Keratinocyte (primary cell): ENCODE measurements around the gene PSMC1. TPM values are rescaled to one million over a fixed set of nuclear protein-coding genes. Genes with fewer than 3 reads are reported as not detected.

ENCODE experiments used
- DNase-seq: peaks from one replicate; pipeline ENCODE4 v3.0.0-alpha.2; 2011; ENCODE audit warnings: low read depth, missing footprints, low spot score
- FAIRE-seq: peaks from 2 replicates; lab custom pipeline; 2011; peaks lifted over from hg19 to GRCh38; lab: Jason Lieb, UNC
- H2AFZ ChIP-seq: 2 replicates; pipeline ENCODE4 v1.6.0; 2012; ENCODE audit warnings: low read length, control low read depth, inconsistent platforms; ENCODE audit not compliant: control insufficient read depth
- H3K27ac ChIP-seq: 2 replicates; pipeline ENCODE4 v1.5.1; 2011; ENCODE audit warnings: low read length; ENCODE audit not compliant: control insufficient read depth, insufficient read depth
- H3K27me3 ChIP-seq: 3 replicates; pipeline ENCODE4 v1.6.0; 2011; ENCODE audit warnings: low read length; ENCODE audit not compliant: control insufficient read depth, insufficient read depth; ENCODE audit errors: extremely low read depth
- H3K36me3 ChIP-seq, 2 experiments: 2 replicates in 1 of 2; 3 replicates in 1 of 2; pipeline ENCODE4 v1.5.1; 2011; ENCODE audit warnings: low read length in 2 of 2, mild to moderate bottlenecking in 1 of 2; ENCODE audit not compliant: control insufficient read depth in 2 of 2, insufficient read depth in 2 of 2; ENCODE audit errors: extremely low read depth in 1 of 2
- H3K4me1 ChIP-seq: 3 replicates; pipeline ENCODE4 v1.5.1; 2011; ENCODE audit warnings: low read length; ENCODE audit not compliant: control insufficient read depth, insufficient read depth; ENCODE audit errors: extremely low read depth
- H3K4me2 ChIP-seq: 3 replicates; pipeline ENCODE4 v1.6.0; 2011; ENCODE audit warnings: low read depth, low read length; ENCODE audit not compliant: control insufficient read depth, insufficient read depth; ENCODE audit errors: extremely low read depth
- H3K4me3 ChIP-seq, 3 experiments: fragments of 200-600 bp in 1 of 3; sonication (generic) in 1 of 3; 2 replicates in 2 of 3; 3 replicates in 1 of 3; pipeline ENCODE4 v1.5.1; 2011 to 2016; ENCODE audit warnings: low read length in 3 of 3, mild to moderate bottlenecking in 3 of 3, control low read depth in 2 of 3, inconsistent platforms in 1 of 3, low read depth in 1 of 3, mixed read lengths in 1 of 3, mixed run types in 1 of 3, moderate library complexity in 1 of 3; ENCODE audit not compliant: control insufficient read depth in 2 of 3, insufficient read depth in 2 of 3; ENCODE audit errors: extremely low read depth in 1 of 3
- H3K79me2 ChIP-seq: 2 replicates; pipeline ENCODE4 v1.6.0; 2012; ENCODE audit warnings: low read length; ENCODE audit not compliant: control insufficient read depth, insufficient read depth
- H3K9ac ChIP-seq: 3 replicates; pipeline ENCODE4 v1.6.0; 2011; ENCODE audit warnings: low read length; ENCODE audit not compliant: control insufficient read depth, insufficient read depth; ENCODE audit errors: extremely low read depth
- H3K9me1 ChIP-seq: 3 replicates; pipeline ENCODE4 v1.6.0; 2011; ENCODE audit warnings: low read length; ENCODE audit not compliant: control insufficient read depth, insufficient read depth; ENCODE audit errors: extremely low read depth
- H3K9me3 ChIP-seq: 2 replicates; pipeline ENCODE4 v1.5.1; 2012; ENCODE audit warnings: low read depth, low read length; ENCODE audit not compliant: control insufficient read depth
- H4K20me1 ChIP-seq: 3 replicates; pipeline ENCODE4 v1.6.0; 2011; ENCODE audit warnings: low read length; ENCODE audit not compliant: control insufficient read depth, insufficient read depth; ENCODE audit errors: extremely low read depth
- CTCF ChIP-seq, 3 experiments: IDR thresholded peaks in 1 of 3; conservative IDR thresholded peaks in 1 of 3; optimal IDR thresholded peaks in 1 of 3; 2 replicates in 2 of 3; 3 replicates in 1 of 3; pipeline versions ENCODE3 to v1.5.1; 2011; ENCODE audit warnings: low read length in 3 of 3, mild to moderate bottlenecking in 3 of 3, moderate library complexity in 2 of 3, control low read depth in 1 of 3, inconsistent platforms in 1 of 3; ENCODE audit not compliant: insufficient read depth in 2 of 3; ENCODE audit errors: extremely low read depth in 1 of 3
- EZH2 ChIP-seq: IDR thresholded peaks from one replicate; pipeline ENCODE4 v1.6.1; 2012; ENCODE audit warnings: inconsistent platforms, mild to moderate bottlenecking, low read length, moderate library complexity
- dilution Hi-C: fragments of 300-500 bp; cut with MboI; formaldehyde crosslinking; loops from one replicate; pipeline ENCODE4 v1.7.0; 2020; ENCODE audit warnings: low sequenced_read_pairs; ENCODE audit not compliant: extremely low pct_ligation_motif_present
- polyA plus RNA-seq, 5 experiments: library from polyadenylated mRNA; depleted of rRNA in 3 of 5; stranded (reverse) in 3 of 5; stranded (forward) in 1 of 5; unstranded in 1 of 5; fragments of >200 nt; gene quantifications; 1 replicate in 1 of 5; 2 replicates in 3 of 5; 3 replicates in 1 of 5; pipeline versions ENCODE4 v1.2.1 to v1.2.3, GENCODE V29; 2011 to 2012; ENCODE audit warnings: missing spikeins in 2 of 5, low read depth in 1 of 5, low replicate concordance in 1 of 5

Gene PSMC1
- polyA plus RNA-seq, 1 donor (not counting 4 experiments of a cell fraction or from before 2014, with no cell fraction given) = 234 TPM

DNA sequence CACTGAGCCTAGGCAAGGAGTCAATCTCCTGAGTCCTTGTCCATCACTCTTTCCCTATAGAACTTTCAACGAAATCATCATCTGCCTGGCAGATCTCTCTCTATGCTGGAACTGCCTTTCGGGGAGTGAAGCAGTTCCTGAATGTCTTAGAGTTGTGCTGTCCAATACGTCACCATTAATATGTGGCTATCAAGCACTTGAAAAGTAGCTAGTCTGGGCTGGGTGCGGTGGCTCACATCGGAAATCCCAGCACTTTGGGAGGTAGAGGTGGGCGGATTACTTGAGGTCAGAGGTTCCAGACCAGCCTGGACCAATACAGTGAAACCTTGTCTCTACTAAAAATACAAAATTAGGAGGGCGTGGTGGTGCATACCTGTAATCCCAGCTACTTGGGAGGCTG is 40.3 kb downstream of the PSMC1 start:
- no peaks in the 10 kb centered on the region for H3K4me1 ChIP-seq
- H3K79me2 ChIP-seq = no peaks in the 10 kb centered on the region
- no peak overlapping the region for H3K27ac ChIP-seq
- H3K4me2 ChIP-seq = no peak overlapping the region
- DNase-seq = no peak
- no peaks in the 10 kb centered on the region for H4K20me1 ChIP-seq
- H3K9me3 ChIP-seq = no peaks in the 10 kb centered on the region
- FAIRE-seq = no peak
- H3K27me3 ChIP-seq = no peaks in the 10 kb centered on the region
- no peak for TF ChIP-seq CTCF (optimal IDR thresholded peaks at IDR 0.05 in 1 of 3, IDR thresholded peaks at IDR 0.05 in 1 of 3, conservative IDR thresholded peaks at IDR 0.05 in 1 of 3; ENCODE audit: extremely low read depth in 1 of 3, insufficient read depth in 2 of 3, low read length in 3 of 3)
- TF ChIP-seq EZH2 = no peak
- no peak overlapping the region for H3K4me3 ChIP-seq
- H3K36me3 ChIP-seq = peaks cover 9 to 14% of the 10 kb centered on the region in 2 experiments
- no peak overlapping the region for H2AFZ ChIP-seq
- H3K9ac ChIP-seq = no peak overlapping the region
- H3K9me1 ChIP-seq = no peaks in the 10 kb centered on the region
- dilution Hi-C loops = no loop called here

DNA sequence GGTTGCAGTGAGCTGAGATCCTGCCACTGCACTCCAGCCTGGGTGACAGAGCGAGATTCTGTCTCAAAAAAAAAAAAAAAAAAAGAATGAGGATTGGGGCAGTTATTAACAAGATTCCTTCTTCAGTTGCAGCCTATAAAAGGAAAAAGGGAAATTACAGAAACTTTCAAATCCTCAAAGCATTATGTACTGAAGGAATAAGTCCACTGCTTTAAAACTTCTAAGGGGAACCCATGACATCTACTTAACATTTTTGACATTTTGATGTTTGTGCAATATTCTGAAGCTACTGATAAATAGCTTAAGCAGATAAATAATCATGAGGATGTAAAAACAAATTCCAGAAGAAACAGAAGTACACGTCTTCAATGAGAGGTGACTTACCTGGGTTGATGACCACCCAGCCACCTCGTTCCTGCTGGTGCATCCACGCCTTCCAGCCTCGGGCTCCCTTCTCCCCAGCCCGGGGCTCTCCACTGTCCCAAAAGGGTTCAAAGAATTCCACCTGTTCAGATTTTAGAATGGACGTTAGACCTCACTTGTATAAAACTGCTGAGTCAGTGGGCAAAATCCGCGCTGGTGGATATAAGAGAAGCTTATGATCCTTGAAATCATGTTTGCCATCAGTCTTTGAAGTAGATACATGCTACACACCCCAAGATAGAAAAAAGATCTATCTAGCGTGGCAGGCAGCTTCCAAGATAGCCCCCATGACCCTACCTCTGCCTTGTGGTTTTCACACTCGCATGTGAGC is 41.7 kb downstream of the PSMC1 start:
- Histone ChIP-seq H3K4me3 (no peak overlapping the region), H3K4me2 (no peak overlapping the region), H3K4me1 (no peaks in the 10 kb centered on the region), H3K79me2 (no peaks in the 10 kb centered on the region), H3K9me3 (no peaks in the 10 kb centered on the region), H3K27ac (no peak overlapping the region), H2AFZ (no peak overlapping the region), H3K9me1 (no peaks in the 10 kb centered on the region), H3K27me3 (no peaks in the 10 kb centered on the region), H3K36me3 (peaks cover 8 to 14% of the 10 kb centered on the region in 2 experiments), H3K9ac (no peak overlapping the region), H4K20me1 (no peaks in the 10 kb centered on the region)
- no peak for FAIRE-seq
- dilution Hi-C loops = no loop called here
- no peak for DNase-seq
- TF ChIP-seq CTCF (optimal IDR thresholded peaks at IDR 0.05 in 1 of 3, IDR thresholded peaks at IDR 0.05 in 1 of 3, conservative IDR thresholded peaks at IDR 0.05 in 1 of 3; ENCODE audit: extremely low read depth in 1 of 3, insufficient read depth in 2 of 3, low read length in 3 of 3) (no peak), EZH2 (no peak)
